Peyer's patch (tissue), 4 donors: ENCODE results near the gene GID8. TPM values are rescaled to one million over a fixed set of nuclear protein-coding genes. Genes with fewer than 3 reads are reported as not detected.

Source experiments
- DNase-seq, 3 donors: peaks; one replicate each; pipeline ENCODE4 v3.0.0-alpha.2; 2017 to 2019
- H3K27ac ChIP-seq, 4 donors: fragments of 200-600 bp; sonication (generic); one replicate each; pipeline ENCODE4 v1.5.1; 2016 to 2019
- H3K27me3 ChIP-seq, 2 donors: fragments of 200-600 bp; sonication (generic); one replicate each; pipeline ENCODE4 v1.5.1; 2019
- H3K36me3 ChIP-seq, 3 donors: fragments of 200-600 bp; sonication (generic); one replicate each; pipeline ENCODE4 v1.5.1; 2016 to 2019
- H3K4me1 ChIP-seq, 4 donors: fragments of 200-600 bp; sonication (generic); one replicate each; pipeline ENCODE4 v1.5.1; 2016 to 2019
- H3K4me3 ChIP-seq, 4 donors: fragments of 200-600 bp; sonication (generic); 1 replicate in 3 of 4; 2 replicates in 1 of 4; pipeline ENCODE4 v1.5.1; 2016 to 2019; ENCODE audit warnings: mild to moderate bottlenecking in 1 of 4
- H3K9me3 ChIP-seq, 4 donors: fragments of 200-600 bp; sonication (generic); one replicate each; pipeline ENCODE4 v1.5.1; 2016 to 2019; ENCODE audit warnings: mild to moderate bottlenecking in 1 of 4
- CTCF ChIP-seq, 6 experiments: fragments of 450-650 bp in 4 of 6; fragments of 200-600 bp in 2 of 6; sonication (generic) in 1 of 6; IDR thresholded peaks; one replicate each; pipeline ENCODE4 v1.5.1; 2017 to 2019; ENCODE audit warnings: antibody characterized with exemption in 6 of 6, mild to moderate bottlenecking in 3 of 6, moderate library complexity in 1 of 6
- POLR2A ChIP-seq, 2 donors: fragments of 450-650 bp; IDR thresholded peaks; one replicate each; pipeline ENCODE4 v1.5.1; 2017; ENCODE audit warnings: antibody characterized with exemption in 2 of 2, mild to moderate bottlenecking in 2 of 2, moderate library complexity in 2 of 2
- total RNA-seq, 4 donors: library from RNA; depleted of rRNA; stranded (reverse); fragments of >200 nt; gene quantifications; one replicate each; pipeline ENCODE4 v1.1.0, GENCODE V29; 2016

GID8 gene
- total RNA-seq, 4 donors from 2014 or later: 22.3 to 26.5 (median 24.0) TPM

GRCh38 chr20:62935968-62936585 lies 1.9 kb upstream of the GID8 start:
- no peaks in the 10 kb centered on the region for H3K27me3 ChIP-seq
- peaks cover 0 to 9% (median 0%) of the 10 kb centered on the region in 3 donors for H3K36me3 ChIP-seq
- no peaks in the 10 kb centered on the region for H3K9me3 ChIP-seq
- peaks cover 0 to 28% (median 16%) of the 10 kb centered on the region in 4 donors for H3K4me1 ChIP-seq
- DNase-seq: peak in 1 of 3 donors; percentile 44
- peak overlapping the region in 1 of 4 donors; percentile 90 for H3K4me3 ChIP-seq
- TF ChIP-seq POLR2A (IDR thresholded peaks at IDR 0.05): no peak
- no peak for TF ChIP-seq CTCF (IDR thresholded peaks at IDR 0.05)
- H3K27ac ChIP-seq: no peak overlapping the region

DNA sequence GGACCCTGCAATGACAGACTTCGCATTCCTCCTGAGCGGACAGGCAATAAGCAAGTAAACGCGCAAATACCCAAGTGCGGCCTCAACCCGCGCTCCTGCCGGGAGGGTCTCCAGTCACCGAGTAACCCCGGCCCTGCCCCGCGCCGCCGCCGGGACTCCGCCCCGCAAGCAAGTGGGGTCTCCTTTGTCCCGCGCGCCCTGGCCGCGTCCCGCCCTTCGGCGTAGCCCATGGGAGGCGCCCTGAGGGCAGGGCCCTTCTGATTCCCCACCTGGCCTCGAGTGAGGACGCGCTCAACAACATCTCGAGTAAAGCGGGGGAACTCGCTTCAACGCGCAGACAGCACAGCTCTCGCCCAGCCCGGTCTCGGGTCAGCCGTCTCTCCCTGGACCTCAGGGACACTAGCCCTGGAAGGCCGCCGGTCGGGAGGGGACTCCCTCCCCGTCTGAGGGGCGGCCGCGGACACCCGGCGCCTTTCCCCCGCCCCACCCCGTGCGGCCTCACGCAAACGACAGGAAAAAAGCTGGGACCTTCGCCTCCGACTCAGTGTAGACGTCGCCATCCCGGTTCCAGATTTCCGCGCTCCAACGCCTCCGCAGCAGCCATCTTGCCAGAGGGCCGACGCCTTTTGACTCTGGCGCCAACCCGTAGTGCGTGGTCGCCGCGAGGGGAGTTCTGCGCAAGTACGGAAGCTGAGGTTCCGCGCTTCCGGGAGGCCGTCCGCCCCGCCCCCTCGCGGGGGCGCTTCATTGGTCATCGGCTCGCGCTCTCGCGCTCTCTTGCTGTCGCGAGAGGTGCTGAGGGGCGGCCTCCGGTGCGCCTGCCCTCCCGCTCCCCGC lies 461 bp upstream of the GID8 start:
- TF ChIP-seq CTCF (IDR thresholded peaks at IDR 0.05) (no peak), POLR2A (IDR thresholded peaks at IDR 0.05) (peak; percentile 35 to 81)
- H3K4me1 ChIP-seq: peaks cover 0 to 28% (median 16%) of the 10 kb centered on the region in 4 donors
- no peaks in the 10 kb centered on the region for H3K9me3 ChIP-seq
- peak overlapping the region; percentile 84 to 96 (median 92) for H3K4me3 ChIP-seq
- no peaks in the 10 kb centered on the region for H3K27me3 ChIP-seq
- peak overlapping the region; percentile 82 to 98 (median 92) for H3K27ac ChIP-seq
- H3K36me3 ChIP-seq: peaks cover 0 to 22% (median 0%) of the 10 kb centered on the region in 3 donors
- peak; percentile 91 to 98 (median 98) for DNase-seq

DNA sequence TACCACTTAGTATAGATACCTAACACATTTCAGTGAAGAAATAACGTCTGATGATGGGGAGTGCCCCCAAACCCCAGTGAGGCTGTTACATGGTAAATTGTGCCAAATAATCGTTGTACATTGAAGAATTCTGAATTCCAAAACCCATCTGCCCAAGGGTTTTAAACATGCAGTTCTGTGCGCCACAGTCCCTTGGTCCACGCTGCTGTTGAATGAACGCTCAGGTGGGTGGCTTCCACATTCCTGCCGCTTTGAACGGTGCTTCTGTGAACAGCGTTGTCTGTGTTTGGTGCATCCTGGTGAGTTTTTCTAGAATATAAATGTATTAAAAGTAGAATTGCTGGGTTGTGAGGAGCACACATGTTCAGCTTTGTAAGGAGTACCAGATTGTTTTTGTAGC lies 2.9 kb downstream of the GID8 start:
- Histone ChIP-seq H3K27ac (no peak overlapping the region), H3K9me3 (no peaks in the 10 kb centered on the region), H3K36me3 (peaks cover 0 to 48% (median 0%) of the 10 kb centered on the region in 3 donors), H3K4me1 (peaks cover 0 to 22% (median 15%) of the 10 kb centered on the region in 4 donors), H3K27me3 (no peaks in the 10 kb centered on the region), H3K4me3 (no peak overlapping the region)
- TF ChIP-seq POLR2A (IDR thresholded peaks at IDR 0.05): no peak
- no peak for TF ChIP-seq CTCF (IDR thresholded peaks at IDR 0.05)
- DNase-seq: peak in 2 of 3 donors; percentile 10 to 27

DNA sequence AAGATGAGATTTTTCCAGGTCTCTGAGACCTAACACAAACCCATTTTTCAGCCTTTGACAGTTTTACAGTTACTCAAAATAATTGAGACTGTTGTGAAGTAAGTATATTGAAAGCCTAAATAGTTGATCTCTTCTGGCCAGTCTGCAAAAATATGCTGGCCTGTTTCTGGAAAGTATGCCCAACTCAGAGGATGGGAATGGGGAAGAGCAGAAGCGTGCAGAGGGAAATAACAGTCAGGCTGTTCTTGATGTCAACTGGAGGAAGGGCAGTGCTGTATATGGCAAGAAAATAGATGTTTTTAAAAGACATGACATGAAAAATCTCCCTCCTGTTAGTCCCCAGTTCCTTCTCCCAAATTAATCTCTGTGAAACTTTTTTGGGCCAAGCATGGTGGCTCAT lies 3.8 kb downstream of the GID8 start:
- Histone ChIP-seq H3K4me1 (peaks cover 0 to 13% (median 8%) of the 10 kb centered on the region in 4 donors), H3K9me3 (no peaks in the 10 kb centered on the region), H3K4me3 (no peak overlapping the region), H3K36me3 (peaks cover 0 to 58% (median 0%) of the 10 kb centered on the region in 3 donors), H3K27ac (no peak overlapping the region), H3K27me3 (no peaks in the 10 kb centered on the region)
- DNase-seq: no peak
- TF ChIP-seq POLR2A (IDR thresholded peaks at IDR 0.05) (no peak), CTCF (IDR thresholded peaks at IDR 0.05) (no peak)

- H3K27me3 ChIP-seq: no peaks in the 10 kb centered on the region
- H3K4me1 ChIP-seq: peaks cover 0 to 12% (median 8%) of the 10 kb centered on the region in 4 donors
- DNase-seq: peak in 2 of 3 donors; percentile 26 to 42
- H3K27ac ChIP-seq: no peak overlapping the region
- H3K4me3 ChIP-seq: no peak overlapping the region
- TF ChIP-seq CTCF (IDR thresholded peaks at IDR 0.05) (no peak), POLR2A (IDR thresholded peaks at IDR 0.05) (no peak)
- peaks cover 0 to 64% (median 0%) of the 10 kb centered on the region in 3 donors for H3K36me3 ChIP-seq
- no peaks in the 10 kb centered on the region for H3K9me3 ChIP-seq
Observed at GRCh38 chr20:62942456-62942855, 4.5 kb downstream of the GID8 start.
